Adrenal gland (tissue), 12 donors: ENCODE data around the gene ELAVL2. TPM values are rescaled to one million over a fixed set of nuclear protein-coding genes. Genes with fewer than 3 reads are reported as not detected.

Source experiments
- DNase-seq, 7 donors: peaks; one replicate each; pipeline ENCODE4 v3.0.0-alpha.2; 2019 to 2020
- H3K27ac ChIP-seq, 5 donors: fragments of 200-600 bp; sonication (generic) in 4 of 5; 1 replicate in 3 of 5; 2 replicates in 2 of 5; pipeline versions ENCODE4 v1.5.1 to v1.8.0; 2016 to 2020; ENCODE audit warnings: mild to moderate bottlenecking in 1 of 5
- H3K27me3 ChIP-seq: fragments of 200-600 bp; 2 replicates; pipeline ENCODE4 v1.8.0; 2021
- H3K36me3 ChIP-seq, 2 donors: fragments of 200-600 bp; replicated peaks in 1 of 2; 1 replicate in 1 of 2; 2 replicates in 1 of 2; pipeline versions ENCODE4 v1.5.1 to v1.8.0; 2018 to 2022
- H3K4me1 ChIP-seq, 2 donors: fragments of 200-600 bp; replicated peaks in 1 of 2; 1 replicate in 1 of 2; 2 replicates in 1 of 2; pipeline versions ENCODE4 v1.5.1 to v1.8.0; 2018 to 2021
- H3K4me3 ChIP-seq, 4 donors: fragments of 200-600 bp; sonication (generic) in 3 of 4; one replicate each; pipeline ENCODE4 v1.5.1; 2016 to 2018
- H3K9me3 ChIP-seq, 3 donors: fragments of 200-600 bp; sonication (generic) in 1 of 3; replicated peaks in 1 of 3; 1 replicate in 2 of 3; 2 replicates in 1 of 3; pipeline versions ENCODE4 v1.5.1 to v1.8.0; 2016 to 2021
- CTCF ChIP-seq, 6 experiments: fragments of 450-650 bp in 4 of 6; fragments of 200-600 bp in 2 of 6; sonication (generic) in 1 of 6; IDR thresholded peaks; 1 replicate in 5 of 6; 2 replicates in 1 of 6; pipeline versions ENCODE4 v1.5.1 to v1.8.0; 2016 to 2021; ENCODE audit warnings: antibody characterized with exemption in 6 of 6, mild to moderate bottlenecking in 2 of 6, moderate library complexity in 1 of 6
- POLR2A ChIP-seq, 2 donors: fragments of 450-650 bp; IDR thresholded peaks; one replicate each; pipeline ENCODE4 v1.6.1; 2017; ENCODE audit warnings: antibody characterized with exemption in 2 of 2, mild to moderate bottlenecking in 2 of 2, moderate library complexity in 1 of 2
- WGBS, 4 donors: extraction: QIAGEN DNeasy Blood & Tissue Kit in 2 of 4; methylation state at CpG; one replicate each; pipeline versions ENCODE4 v1.1.5 to v1.1.7; 2013 to 2017; 5-methylcytosine and 5-hydroxymethylcytosine counted together
- intact Hi-C, 2 donors: fragments of 100-400 bp; cut with DNase I; formaldehyde crosslinking; loops; one replicate each; pipeline versions ENCODE4 v1.14.1 to v1.15.0; 2022 to 2023
- polyA plus RNA-seq, 3 donors: library from polyadenylated mRNA; stranded (reverse); fragments of 200-250 nt in 2 of 3; fragments of 350-450 nt in 1 of 3; fragmentation: Illumina TruSeq in 1 of 3; extraction: RNeasy Lipid Tissue Mini Kit (QIAGEN cat#74804) in 1 of 3; gene quantifications; one replicate each; pipeline ENCODE4 v1.2.3, GENCODE V29; 2013 to 2014
- total RNA-seq, 9 donors: library from RNA; depleted of rRNA in 4 of 9; stranded (reverse); fragments of >200 nt in 4 of 9; fragments of 120-200 nt in 1 of 9; fragmentation: NEBNext Ultra II Directional in 1 of 9; extraction: Animal tissue kit (Norgen Biotek cat#: 25700) in 1 of 9; gene quantifications; one replicate each; pipeline versions ENCODE4 v1.1.0 to v1.2.4, GENCODE V29; 2013 to 2023
- donor health status: healthy with polysubstance abuse.
- donor health status: Bipolar disorder and iron deficiency.
- donor health status: DM: yes; HTN: yes; CAD: no.
- donor health status: DM: no; HTN: no; CAD: no.
- donor health status: DM: no; HTN: no; CAD: no.
- donor health status: DM: yes; HTN: yes; CAD: no.

The ELAVL2 gene
- total and polyA plus RNA-seq, 12 donors: 0.24 to 13.6 (median 0.94) TPM; not detected in 1

GRCh38 chr9:23829580-23830475 lies 3.8 kb upstream of the ELAVL2 start:
- no peak for DNase-seq
- H3K36me3 ChIP-seq: no peaks in the 10 kb centered on the region
- no peak for TF ChIP-seq CTCF (IDR thresholded peaks at IDR 0.05)
- no peak for TF ChIP-seq POLR2A (IDR thresholded peaks at IDR 0.05)
- no peak overlapping the region for H3K4me3 ChIP-seq
- intact Hi-C loops: no loop called here
- H3K27ac ChIP-seq: no peak overlapping the region
- H3K9me3 ChIP-seq: no peaks in the 10 kb centered on the region
- H3K4me1 ChIP-seq: peaks cover 6 to 7% of the 10 kb centered on the region in 2 donors
- H3K27me3 ChIP-seq: peaks cover 24% of the 10 kb centered on the region
- WGBS, 4 donors: 4 to 7% (median 5%) methylated on average over 22 of the region's 22 CpGs

- Histone ChIP-seq H3K9me3 (no peaks in the 10 kb centered on the region), H3K36me3 (no peaks in the 10 kb centered on the region), H3K27me3 (peaks cover 33% of the 10 kb centered on the region), H3K4me1 (peaks cover 11 to 30% of the 10 kb centered on the region in 2 donors), H3K4me3 (peak overlapping the region in 3 of 4 donors; percentile 21 to 36 (median 23)), H3K27ac (no peak overlapping the region)
- intact Hi-C loops: no loop called here
- TF ChIP-seq POLR2A (IDR thresholded peaks at IDR 0.05): no peak
- TF ChIP-seq CTCF (IDR thresholded peaks at IDR 0.05): no peak
- no peak for DNase-seq
- WGBS, 4 donors: 1 to 4% (median 2%) methylated on average over 12 of the region's 12 CpGs
These were observed 340 bp downstream of the ELAVL2 start for GRCh38 chr9:23825700-23826099.

DNA sequence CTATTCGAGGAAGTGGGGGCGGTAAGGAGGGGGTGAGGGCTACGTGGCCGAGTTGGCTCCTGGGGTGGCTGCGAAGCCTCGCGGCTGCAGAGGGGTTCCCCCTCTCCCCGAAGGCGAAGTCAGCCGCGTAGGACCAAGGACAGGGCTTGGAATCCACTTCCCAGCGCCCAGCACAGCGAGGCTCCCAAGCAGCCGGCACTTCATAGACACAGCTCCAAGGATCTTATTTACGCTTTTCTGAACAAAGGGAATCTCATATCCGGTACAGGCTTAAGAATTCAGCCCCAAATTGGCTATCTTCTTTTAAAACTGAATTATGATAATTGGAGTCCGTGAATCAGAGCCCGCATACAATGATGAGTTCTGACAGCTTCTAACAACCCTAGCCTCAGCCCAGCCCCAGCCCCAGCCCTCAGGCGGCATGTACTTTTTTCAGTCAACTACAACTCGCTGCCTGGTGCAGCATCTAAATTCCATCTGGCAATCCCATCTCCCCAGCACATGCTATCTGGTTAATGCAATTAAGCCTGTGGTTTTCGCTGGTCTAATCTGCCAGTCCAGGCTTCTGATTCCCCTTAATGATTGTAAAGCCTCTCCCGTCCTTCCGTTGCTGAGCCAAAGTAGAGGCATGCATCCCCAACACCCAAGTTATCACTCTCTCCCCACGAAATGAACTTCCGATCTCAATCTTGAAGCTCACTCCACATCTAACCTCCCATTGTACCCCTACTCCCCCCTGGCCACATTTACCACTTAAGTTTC lies 1.0 kb downstream of the ELAVL2 start:
- Histone ChIP-seq H3K4me1 (peaks cover 11 to 31% of the 10 kb centered on the region in 2 donors), H3K9me3 (no peaks in the 10 kb centered on the region), H3K27ac (no peak overlapping the region), H3K4me3 (peak overlapping the region in 2 of 4 donors; percentile 21 to 36), H3K27me3 (peaks cover 31% of the 10 kb centered on the region), H3K36me3 (no peaks in the 10 kb centered on the region)
- WGBS, 4 donors: 2 to 5% (median 3%) methylated on average over 11 to 25 of the region's 25 CpGs
- intact Hi-C loops: no loop called here
- peak in 3 of 7 donors; percentile 24 to 42 (median 32) for DNase-seq
- TF ChIP-seq POLR2A (IDR thresholded peaks at IDR 0.05) (no peak), CTCF (IDR thresholded peaks at IDR 0.05) (no peak)
